ENCODE data around the gene TRIM38. TPM values are rescaled to one million over a fixed set of nuclear protein-coding genes. Genes with fewer than 3 reads are reported as not detected.

Gene TRIM38
- total and polyA plus RNA-seq, 2 of the 13 experiments (the other 11 are each of a cell fraction or from before 2014, with no cell fraction given): 2.5 to 3.1 TPM

GRCh38 chr6:25916789-25917490, 45.7 kb upstream of the TRIM38 start:
- H3K9me3 ChIP-seq (ENCODE audit: low read length): no peaks in the 10 kb centered on the region
- H3K27me3 ChIP-seq (ENCODE audit: control insufficient read depth in 1 of 2, insufficient read depth in 2 of 2, low read length in 2 of 2): no peaks in the 10 kb centered on the region
- ATAC-seq: no peak
- H3K27ac ChIP-seq (ENCODE audit: extremely low read length, insufficient read depth, low read length): no peak overlapping the region
- no peak for TF ChIP-seq ZFAT (CRISPR knock-in tag; conservative IDR thresholded peaks at IDR 0.05)
- no peak for TF ChIP-seq ZNF687 (CRISPR knock-in tag; IDR thresholded peaks at IDR 0.05)
- no peak for TF ChIP-seq ATAD3A (CRISPR knock-in tag; IDR thresholded peaks at IDR 0.05)
- TF ChIP-seq SIX4 (CRISPR knock-in tag; IDR thresholded peaks at IDR 0.05): no peak
- no peak for TF ChIP-seq KDM5B (CRISPR knock-in tag; IDR thresholded peaks at IDR 0.05; ENCODE audit: borderline replicate concordance)
- TF ChIP-seq ZNF777 (CRISPR knock-in tag; IDR thresholded peaks at IDR 0.05): no peak
- no peak for TF ChIP-seq ZNF780A (CRISPR knock-in tag; IDR thresholded peaks at IDR 0.05)
- TF ChIP-seq MYPOP (CRISPR knock-in tag; IDR thresholded peaks at IDR 0.05): no peak
- no peak overlapping the region for H3K9ac ChIP-seq (ENCODE audit: insufficient read depth, low read depth, low read length)
- ChIA-PET POLR2A (no interaction called here), CTCF (ENCODE audit: low intra/inter-chr PET ratio, low total read pairs) (no interaction called here)
- FAIRE-seq: no peak
- intact Hi-C loops (cut with micrococcal nuclease; ENCODE audit: unreplicated experiment) (no loop called here), in situ Hi-C loops (cut with HindIII; ENCODE audit: extremely low pct_ligation_motif_present, low pct_unique_long_range_greater_than_20kb) (no loop called here)
- H3K79me2 ChIP-seq (ENCODE audit: insufficient read depth, low read length): no peaks in the 10 kb centered on the region
- H3K36me3 ChIP-seq (replicated peaks in 1 of 2; ENCODE audit: control insufficient read depth in 1 of 2, insufficient read depth in 2 of 2, low read length in 2 of 2): peaks cover 4 to 25% of the 10 kb centered on the region in 2 experiments
- DNase-seq (ENCODE audit: low spot score): no peak
- H2AFZ ChIP-seq (ENCODE audit: low read length): no peak overlapping the region
- no TSS peak for BruUV-seq (replicated peaks)
- H3K4me1 ChIP-seq (ENCODE audit: insufficient read depth, low read length): peaks cover 28% of the 10 kb centered on the region
- H4K20me1 ChIP-seq (ENCODE audit: insufficient read depth, low read length): no peaks in the 10 kb centered on the region
- H3K4me2 ChIP-seq (ENCODE audit: low read depth, low read length): no peak overlapping the region
- H3K4me3 ChIP-seq (replicated peaks in 1 of 3; ENCODE audit: insufficient read depth in 1 of 3, low read depth in 2 of 3, low read length in 3 of 3): no peak overlapping the region
- 98% methylated on average over 7 of the region's 7 CpGs for WGBS (ENCODE audit: low lambda C conversion rate)
